ENCODE measurements around the gene FAM76A.

The FAM76A gene

DNA sequence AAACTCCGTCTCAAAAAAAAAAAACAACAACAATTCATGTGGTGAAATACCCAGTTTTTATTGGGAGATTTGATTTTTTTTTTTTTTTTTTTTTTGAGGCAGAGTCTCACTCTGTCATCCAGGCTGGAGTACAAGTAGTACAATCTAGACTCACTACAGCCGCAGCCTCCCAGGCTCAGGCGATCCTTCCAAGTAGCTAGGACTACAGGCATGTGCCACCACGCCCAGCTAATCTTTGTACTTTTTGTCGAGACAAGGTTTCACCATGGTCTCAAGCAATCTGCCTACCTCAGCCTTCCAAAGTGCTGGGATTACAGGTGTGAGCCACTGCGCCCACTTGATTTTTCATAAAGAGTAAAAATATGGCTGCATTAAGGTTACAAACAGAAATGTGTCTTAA is 15.4 kb downstream of the FAM76A start:
- no peak for DNase-seq (ENCODE audit: low read depth, low spot score)
- no peak for TF ChIP-seq FOXP2 (optimal IDR thresholded peaks at IDR 0.05; ENCODE audit: control extremely low read depth, extremely low read length, insufficient read depth)
- no peak overlapping the region for H3K4me3 ChIP-seq
- peaks cover 10% of the 10 kb centered on the region for H3K36me3 ChIP-seq (ENCODE audit: insufficient read depth, low read length)
- no peaks in the 10 kb centered on the region for H3K9me3 ChIP-seq (ENCODE audit: low read depth, low read length)
- no peak overlapping the region for H3K9ac ChIP-seq (ENCODE audit: insufficient read length)
- no peak overlapping the region for H3K27ac ChIP-seq

DNA sequence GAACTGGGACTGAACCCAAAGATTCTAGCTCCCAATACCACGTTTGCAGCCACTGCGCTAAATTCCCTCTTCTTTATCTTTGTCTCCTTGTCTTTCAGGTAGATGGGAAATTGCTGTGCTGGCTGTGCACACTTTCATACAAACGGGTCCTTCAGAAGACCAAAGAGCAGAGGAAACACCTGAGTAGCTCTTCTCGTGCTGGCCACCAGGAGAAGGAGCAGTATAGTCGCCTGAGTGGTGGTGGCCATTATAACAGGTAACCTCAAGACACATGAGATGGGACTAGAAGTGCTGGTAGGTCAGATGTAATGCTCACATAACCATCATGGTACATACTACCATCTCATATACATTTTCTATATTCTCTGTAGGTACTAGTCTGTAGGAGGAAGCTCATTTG is 18.8 kb downstream of the FAM76A start:
- no peak for DNase-seq (ENCODE audit: low read depth, low spot score)
- TF ChIP-seq POLR2AphosphoS5 (IDR thresholded peaks at IDR 0.05; ENCODE audit: borderline replicate concordance, low read depth, low read length) (no peak), FOXP2 (optimal IDR thresholded peaks at IDR 0.05; ENCODE audit: control extremely low read depth, extremely low read length, insufficient read depth) (no peak), EZH2 (IDR thresholded peaks at IDR 0.05) (no peak)
- no peaks in the 10 kb centered on the region for H3K9me3 ChIP-seq (ENCODE audit: low read depth, low read length)
- H3K4me3 ChIP-seq: no peak overlapping the region
- H3K27ac ChIP-seq: no peak overlapping the region
- no peak overlapping the region for H3K9ac ChIP-seq (ENCODE audit: insufficient read length)
- peaks cover 12% of the 10 kb centered on the region for H3K36me3 ChIP-seq (ENCODE audit: insufficient read depth, low read length)

DNA sequence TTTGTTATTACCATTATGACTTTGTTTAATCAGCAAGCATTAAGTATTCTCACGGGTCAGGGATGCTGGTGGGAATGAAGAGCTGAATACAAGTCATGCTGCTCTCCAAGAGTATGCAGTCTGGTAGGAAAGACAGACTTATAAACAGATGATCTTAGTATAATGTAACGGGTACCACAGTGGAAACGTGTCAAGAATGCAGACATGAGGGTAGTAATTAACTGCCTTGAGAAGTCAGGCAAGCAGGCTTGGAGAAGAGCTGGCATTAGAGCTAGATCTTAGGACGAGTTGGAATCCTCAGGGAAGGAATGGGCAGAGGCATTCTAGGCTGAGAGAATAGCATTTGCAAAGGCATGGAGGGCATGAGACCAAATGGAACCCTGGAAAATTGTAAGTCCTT is 19.7 kb downstream of the FAM76A start:
- H3K4me3 ChIP-seq: no peak overlapping the region
- no peak overlapping the region for H3K27ac ChIP-seq
- H3K36me3 ChIP-seq (ENCODE audit: insufficient read depth, low read length): peaks cover 18% of the 10 kb centered on the region
- TF ChIP-seq EZH2 (IDR thresholded peaks at IDR 0.05): no peak
- no peak for TF ChIP-seq POLR2AphosphoS5 (IDR thresholded peaks at IDR 0.05; ENCODE audit: borderline replicate concordance, low read depth, low read length)
- no peak for TF ChIP-seq FOXP2 (optimal IDR thresholded peaks at IDR 0.05; ENCODE audit: control extremely low read depth, extremely low read length, insufficient read depth)
- no peaks in the 10 kb centered on the region for H3K9me3 ChIP-seq (ENCODE audit: low read depth, low read length)
- H3K9ac ChIP-seq (ENCODE audit: insufficient read length): no peak overlapping the region
- DNase-seq (ENCODE audit: low read depth, low spot score): no peak

DNA sequence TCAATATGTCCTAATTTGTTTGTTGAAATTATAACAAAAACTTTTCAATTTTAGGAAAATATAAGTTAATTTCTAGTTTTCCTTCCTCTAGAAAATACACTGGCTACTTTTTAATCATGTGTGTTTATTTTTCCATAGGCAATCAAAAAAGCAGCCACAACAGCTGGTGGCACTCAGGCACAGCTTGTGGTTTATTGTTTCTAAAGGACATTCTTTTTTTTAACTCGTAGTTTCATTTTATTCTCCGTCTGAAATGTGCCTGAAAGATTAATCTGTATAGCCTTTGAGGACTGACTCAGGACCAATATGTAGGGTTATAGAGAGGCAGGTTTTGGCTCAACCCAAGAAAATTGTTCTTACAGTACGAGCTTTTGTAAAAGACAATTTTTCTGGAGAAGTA is 26.6 kb downstream of the FAM76A start:
- H3K36me3 ChIP-seq (ENCODE audit: insufficient read depth, low read length): peaks cover 16% of the 10 kb centered on the region; the same call in 1 of the 2 replicates
- TF ChIP-seq FOXP2 (optimal IDR thresholded peaks at IDR 0.05; ENCODE audit: control extremely low read depth, extremely low read length, insufficient read depth) (no peak), EZH2 (IDR thresholded peaks at IDR 0.05) (no peak), POLR2AphosphoS5 (IDR thresholded peaks at IDR 0.05; ENCODE audit: borderline replicate concordance, low read depth, low read length) (no peak)
- H3K9me3 ChIP-seq (ENCODE audit: low read depth, low read length): no peaks in the 10 kb centered on the region
- H3K27ac ChIP-seq: no peak overlapping the region
- no peak overlapping the region for H3K4me3 ChIP-seq
- DNase-seq (ENCODE audit: low read depth, low spot score): no peak
- peak overlapping the region; percentile 37 for H3K9ac ChIP-seq (ENCODE audit: insufficient read length)

DNA sequence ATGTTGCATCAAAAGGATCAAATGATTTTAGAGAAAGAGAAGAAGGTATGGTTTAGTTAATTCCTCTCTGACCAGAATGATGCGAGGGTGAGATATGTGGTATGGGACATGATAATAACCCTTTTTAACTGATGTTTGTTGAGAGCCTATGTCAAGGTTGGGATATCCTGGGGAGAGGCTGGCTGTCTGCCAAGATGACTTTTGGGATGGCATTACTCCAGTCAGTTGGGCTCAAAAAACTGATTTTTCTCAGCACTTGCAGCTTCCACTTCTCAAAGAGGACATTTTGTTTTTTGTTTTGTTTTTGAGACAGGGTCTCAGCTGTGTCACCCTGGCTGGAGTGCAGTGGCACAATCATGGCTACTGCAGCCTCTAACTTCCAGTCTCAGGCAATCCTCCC is 29.5 kb downstream of the FAM76A start:
- H3K36me3 ChIP-seq (ENCODE audit: insufficient read depth, low read length): peaks cover 5% of the 10 kb centered on the region; the same call in 1 of the 2 replicates
- TF ChIP-seq POLR2AphosphoS5 (IDR thresholded peaks at IDR 0.05; ENCODE audit: borderline replicate concordance, low read depth, low read length) (no peak), EZH2 (IDR thresholded peaks at IDR 0.05) (no peak), FOXP2 (optimal IDR thresholded peaks at IDR 0.05; ENCODE audit: control extremely low read depth, extremely low read length, insufficient read depth) (no peak)
- H3K4me3 ChIP-seq: no peak overlapping the region
- H3K9ac ChIP-seq (ENCODE audit: insufficient read length): no peak overlapping the region
- no peaks in the 10 kb centered on the region for H3K9me3 ChIP-seq (ENCODE audit: low read depth, low read length)
- DNase-seq (ENCODE audit: low read depth, low spot score): no peak
- no peak overlapping the region for H3K27ac ChIP-seq

DNA sequence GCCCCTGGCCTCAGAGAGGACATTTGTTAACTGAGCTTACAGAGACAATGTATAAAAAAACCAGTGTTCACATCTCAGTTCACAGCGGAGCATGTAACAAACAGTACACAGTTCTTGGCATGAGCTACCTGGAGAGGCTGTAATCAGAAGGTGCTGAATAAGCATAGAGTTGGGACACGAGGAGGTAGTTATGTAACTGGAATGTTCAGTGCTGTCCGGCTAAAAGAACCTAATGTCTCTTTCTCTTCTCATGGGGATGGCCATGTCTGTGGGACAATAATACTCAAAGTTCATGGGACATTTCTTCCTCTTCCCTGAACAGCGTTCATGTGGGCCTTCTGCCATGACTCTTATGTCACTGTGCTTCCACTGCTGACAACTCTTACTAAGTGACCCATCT is 30.1 kb downstream of the FAM76A start:
- Histone ChIP-seq H3K4me3 (no peak overlapping the region), H3K9me3 (ENCODE audit: low read depth, low read length) (no peaks in the 10 kb centered on the region), H3K27ac (no peak overlapping the region), H3K36me3 (ENCODE audit: insufficient read depth, low read length) (peaks cover under 1% of the 10 kb centered on the region; the same call in 1 of the 2 replicates), H3K9ac (ENCODE audit: insufficient read length) (no peak overlapping the region)
- no peak for DNase-seq (ENCODE audit: low read depth, low spot score)
- TF ChIP-seq POLR2AphosphoS5 (IDR thresholded peaks at IDR 0.05; ENCODE audit: borderline replicate concordance, low read depth, low read length): no peak
- TF ChIP-seq EZH2 (IDR thresholded peaks at IDR 0.05): no peak
- no peak for TF ChIP-seq FOXP2 (optimal IDR thresholded peaks at IDR 0.05; ENCODE audit: control extremely low read depth, extremely low read length, insufficient read depth)

DNA sequence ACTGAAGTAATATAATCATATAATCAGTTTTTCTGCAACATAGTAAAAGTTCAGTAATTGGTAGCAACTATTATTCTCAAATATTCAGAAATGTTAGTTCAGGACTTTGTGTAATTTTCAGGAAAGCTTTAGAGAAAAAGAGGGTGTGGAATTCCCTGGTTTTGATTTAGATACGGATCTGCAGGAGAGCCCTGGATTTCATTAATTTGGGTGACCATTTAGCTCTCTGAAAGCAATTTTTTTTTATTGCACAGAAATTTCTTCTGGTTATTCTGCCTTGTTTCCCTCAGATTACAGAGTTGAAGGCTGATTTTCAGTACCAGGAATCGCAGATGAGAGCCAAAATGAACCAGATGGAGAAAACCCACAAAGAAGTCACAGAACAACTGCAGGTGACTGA is 33.5 kb downstream of the FAM76A start:
- Histone ChIP-seq H3K4me3 (no peak overlapping the region), H3K9ac (ENCODE audit: insufficient read length) (no peak overlapping the region), H3K27ac (no peak overlapping the region), H3K36me3 (ENCODE audit: insufficient read depth, low read length) (no peaks in the 10 kb centered on the region), H3K9me3 (ENCODE audit: low read depth, low read length) (no peaks in the 10 kb centered on the region; the same call in 1 of the 2 replicates)
- DNase-seq (ENCODE audit: low read depth, low spot score): no peak
- TF ChIP-seq EZH2 (IDR thresholded peaks at IDR 0.05): no peak
- no peak for TF ChIP-seq FOXP2 (optimal IDR thresholded peaks at IDR 0.05; ENCODE audit: control extremely low read depth, extremely low read length, insufficient read depth)
- no peak for TF ChIP-seq POLR2AphosphoS5 (IDR thresholded peaks at IDR 0.05; ENCODE audit: borderline replicate concordance, low read depth, low read length)

DNA sequence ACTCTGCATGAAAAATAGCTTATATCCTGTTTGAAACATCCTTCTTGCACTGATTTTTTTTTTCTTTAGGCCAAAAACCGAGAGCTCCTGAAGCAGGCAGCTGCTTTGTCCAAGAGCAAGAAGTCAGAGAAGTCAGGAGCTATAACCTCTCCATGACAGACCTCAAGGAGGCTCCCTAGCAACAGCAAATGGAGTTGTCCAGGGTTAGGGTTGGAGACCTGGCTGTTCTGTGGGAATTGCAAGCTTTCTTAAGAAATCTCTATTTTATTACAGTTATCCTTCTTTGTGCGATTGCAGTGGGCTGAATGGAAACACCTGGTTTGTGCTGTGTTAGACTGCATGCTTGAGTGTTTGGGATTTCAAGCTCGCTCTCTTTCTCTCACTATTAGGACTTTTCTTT is 34.7 kb downstream of the FAM76A start:
- no peak for DNase-seq (ENCODE audit: low read depth, low spot score)
- Histone ChIP-seq H3K9ac (ENCODE audit: insufficient read length) (no peak overlapping the region), H3K9me3 (ENCODE audit: low read depth, low read length) (no peaks in the 10 kb centered on the region; the same call in 1 of the 2 replicates), H3K36me3 (ENCODE audit: insufficient read depth, low read length) (no peaks in the 10 kb centered on the region), H3K4me3 (no peak overlapping the region), H3K27ac (no peak overlapping the region)
- no peak for TF ChIP-seq POLR2AphosphoS5 (IDR thresholded peaks at IDR 0.05; ENCODE audit: borderline replicate concordance, low read depth, low read length)
- no peak for TF ChIP-seq FOXP2 (optimal IDR thresholded peaks at IDR 0.05; ENCODE audit: control extremely low read depth, extremely low read length, insufficient read depth)
- TF ChIP-seq EZH2 (IDR thresholded peaks at IDR 0.05): no peak

DNA sequence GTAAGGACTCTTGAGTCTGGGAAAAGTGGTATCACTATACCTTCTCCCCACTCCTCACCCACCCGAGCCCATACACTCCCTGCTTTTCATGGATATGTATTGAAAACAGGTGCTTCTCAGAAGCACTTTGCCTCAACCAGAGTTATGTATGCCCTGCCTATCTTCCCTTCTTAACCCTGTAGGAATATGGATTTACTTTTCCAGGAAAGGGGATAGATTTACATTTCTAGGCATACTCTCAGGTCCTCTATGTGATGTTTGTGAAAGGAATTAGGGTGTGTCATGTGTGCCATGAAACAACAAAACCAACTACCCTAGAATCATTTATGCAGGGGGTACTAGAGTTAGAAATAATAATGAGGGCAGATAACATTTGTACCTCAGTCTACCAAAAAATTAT is 36.3 kb downstream of the FAM76A start:
- Histone ChIP-seq H3K4me3 (no peak overlapping the region), H3K27ac (no peak overlapping the region), H3K36me3 (ENCODE audit: insufficient read depth, low read length) (no peaks in the 10 kb centered on the region), H3K9me3 (ENCODE audit: low read depth, low read length) (no peaks in the 10 kb centered on the region; the same call in 1 of the 2 replicates), H3K9ac (ENCODE audit: insufficient read length) (no peak overlapping the region)
- DNase-seq (ENCODE audit: low read depth, low spot score): no peak
- TF ChIP-seq EZH2 (IDR thresholded peaks at IDR 0.05) (no peak), FOXP2 (optimal IDR thresholded peaks at IDR 0.05; ENCODE audit: control extremely low read depth, extremely low read length, insufficient read depth) (no peak), POLR2AphosphoS5 (IDR thresholded peaks at IDR 0.05; ENCODE audit: borderline replicate concordance, low read depth, low read length) (no peak)
